HG02885 (cell line): ENCODE results near the gene C1orf226.
A peak's percentile ranks its signal among the peaks of the same experiment; 100 is the strongest.
"Not testable (repeated sequence)": the region's sequence is repeated elsewhere in the genome, so short reads cannot be mapped to it uniquely, and the experiment has no call there.

Experiments
- ATAC-seq: cut with Tn5 transposase; IDR thresholded peaks from one replicate; pipeline ENCODE4 v1.9.1; 2021; ENCODE audit warnings: mild to moderate bottlenecking; ENCODE audit not compliant: unreplicated experiment, poor library complexity

C1orf226 gene

GRCh38 chr1:162381383-162381782 is at the start of gene C1orf226:
TSS of gene C1orf226 (plus strand) at chr1:162381728. CDS start at chr1:162381902, 174 bp downstream.
- no peak for ATAC-seq

GRCh38 chr1:162333991-162334390 is 47.5 kb upstream of the C1orf226 start:
- ATAC-seq, result no peak

DNA sequence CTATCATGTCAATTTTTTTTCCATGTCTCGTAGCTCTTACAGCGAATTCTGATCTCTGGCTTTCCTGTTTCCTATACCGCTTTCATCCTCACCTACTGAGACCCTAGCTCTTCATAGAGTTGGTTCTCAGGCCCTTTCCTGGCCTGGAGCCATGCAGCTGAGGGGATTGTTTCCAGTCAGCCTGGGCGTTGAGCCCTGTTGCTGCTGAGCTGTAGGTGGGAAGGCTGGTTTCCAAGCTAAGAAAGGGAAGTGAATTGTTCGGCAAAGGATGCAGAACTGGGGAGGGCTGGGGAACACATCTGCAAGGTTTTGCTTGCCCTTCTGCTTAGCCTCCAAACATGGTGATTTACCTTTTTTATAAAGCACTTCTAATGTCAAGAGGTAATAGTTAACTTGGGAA is 46.4 kb upstream of the C1orf226 start:
- ATAC-seq, result no peak

DNA sequence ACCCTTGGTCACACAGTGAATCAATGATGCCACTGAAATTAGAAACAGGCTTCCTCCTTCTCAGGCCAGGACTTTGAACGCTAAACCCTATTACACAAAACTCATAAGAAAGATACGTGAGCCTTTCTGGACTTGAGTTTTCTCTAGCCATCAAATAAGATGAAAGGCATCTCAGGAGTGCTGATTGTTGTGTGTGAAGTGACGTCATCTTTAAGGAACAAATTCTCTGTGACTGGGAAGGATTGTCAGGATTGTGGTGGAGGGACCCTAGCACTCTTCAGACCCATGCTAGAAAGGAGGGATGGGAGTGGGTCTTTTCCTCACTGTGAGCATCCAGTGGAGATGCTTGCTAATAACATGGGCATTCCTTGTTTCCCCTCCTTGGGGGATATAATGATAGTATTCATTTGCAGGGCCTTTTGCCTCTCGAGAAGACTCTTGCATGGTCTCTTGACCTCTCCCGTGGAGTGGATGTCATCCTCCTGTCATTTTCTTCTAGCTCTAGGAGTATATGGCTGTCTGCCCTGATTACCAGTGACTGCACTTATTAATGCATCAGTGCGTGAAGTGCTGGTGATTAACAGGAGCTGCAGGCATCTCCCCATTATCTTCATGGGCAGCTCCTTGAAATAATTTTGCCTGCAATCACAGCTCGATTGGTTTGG is 44.8 kb upstream of the C1orf226 start:
- no peak for ATAC-seq

GRCh38 chr1:162342452-162342983 is 39.0 kb upstream of the C1orf226 start:
- no peak for ATAC-seq

DNA sequence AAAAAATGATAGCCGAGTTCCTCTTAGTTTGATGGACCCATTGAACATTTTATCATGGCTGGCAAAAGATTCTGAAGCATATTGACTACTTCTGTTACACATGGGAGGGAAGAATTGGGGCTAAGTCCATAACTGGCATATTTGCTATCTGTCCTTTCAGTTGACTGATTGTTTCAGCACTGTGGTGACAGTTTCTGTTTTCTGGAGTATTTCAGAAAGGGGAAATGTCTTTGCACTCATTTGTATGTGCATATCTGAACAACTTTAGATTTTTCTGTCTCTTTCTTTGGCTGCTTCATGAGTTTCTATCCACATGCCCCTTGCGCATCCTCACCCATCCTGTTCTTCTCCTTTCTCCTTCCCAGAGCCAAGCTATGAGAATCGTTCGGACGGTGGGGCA is 38.1 kb upstream of the C1orf226 start:
- no peak for ATAC-seq

DNA sequence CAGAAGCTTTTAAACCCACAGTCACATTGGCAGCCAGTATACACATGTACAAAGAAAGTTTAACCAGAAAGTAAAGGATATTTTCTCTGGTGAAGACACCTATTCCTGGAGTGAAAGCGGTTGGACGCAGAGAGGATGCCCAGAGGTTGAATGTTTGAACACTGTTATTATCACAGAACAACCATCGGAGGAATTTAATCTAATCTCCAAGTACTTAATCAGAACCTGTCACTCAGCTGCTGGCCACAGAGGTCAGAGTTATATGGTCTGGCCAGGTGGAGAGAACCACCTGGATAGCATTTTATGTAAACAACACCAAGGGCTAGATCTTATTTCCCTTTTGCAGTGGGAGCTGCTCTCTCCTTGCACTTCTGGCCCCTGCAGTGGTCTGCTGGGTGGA is 34.2 kb upstream of the C1orf226 start:
- ATAC-seq, result no peak

DNA sequence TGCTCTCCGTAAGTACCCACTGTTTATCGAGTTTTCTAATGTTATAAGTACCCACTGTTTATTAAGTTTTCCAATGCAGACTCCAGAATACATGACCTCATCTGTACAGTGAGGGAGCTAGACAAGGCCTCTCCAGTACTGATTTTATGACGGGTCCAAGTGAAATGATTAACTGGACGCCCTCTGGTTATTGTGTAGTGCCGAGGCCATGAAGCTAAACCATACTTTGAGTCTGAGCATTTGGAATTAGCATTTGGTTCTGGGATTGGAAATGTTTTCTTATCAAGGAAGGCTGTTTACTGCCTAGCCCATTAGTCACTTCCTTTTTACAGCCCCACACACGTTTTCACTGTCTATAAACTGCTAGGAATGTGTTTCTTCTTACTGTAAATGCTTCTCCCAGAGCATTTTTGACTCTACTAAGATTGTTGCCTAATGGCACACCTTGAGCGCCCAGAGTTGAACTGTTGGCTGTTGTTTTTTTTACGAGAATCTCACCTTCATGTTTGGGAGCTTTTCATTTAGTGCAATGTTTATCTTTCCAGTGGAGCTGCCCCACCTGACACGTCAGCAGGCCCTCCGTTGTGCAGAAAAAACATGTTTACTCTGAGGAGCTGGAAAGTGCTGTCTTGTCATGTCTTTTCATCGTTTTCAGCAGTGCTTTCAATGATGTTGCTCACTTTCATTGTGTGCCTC is 31.7 kb upstream of the C1orf226 start:
- ATAC-seq, result no peak

- ATAC-seq, result no peak
Observed at GRCh38 chr1:162351246-162351842, 30.2 kb upstream of the C1orf226 start.

DNA sequence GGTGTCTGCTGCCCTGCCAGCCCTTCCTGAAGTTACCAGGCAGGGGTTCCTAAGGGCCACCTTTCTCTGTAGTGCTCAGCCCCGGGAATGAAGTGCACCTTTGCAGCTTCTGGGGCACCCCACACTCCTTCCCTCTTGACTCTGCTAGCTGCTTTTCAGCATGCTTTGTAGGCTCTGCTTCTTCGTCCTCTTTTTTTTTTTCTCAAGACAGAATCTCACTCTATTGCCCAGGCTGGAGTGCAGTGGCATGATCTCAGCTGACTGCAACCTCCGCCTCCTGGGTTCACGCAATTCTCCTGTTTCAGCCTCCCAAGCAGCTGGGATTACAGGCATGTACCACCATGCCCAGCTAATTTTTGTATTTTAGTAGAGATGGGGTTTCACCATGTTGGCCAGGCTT is 29.7 kb upstream of the C1orf226 start:
- ATAC-seq, result not testable (repeated sequence)

GRCh38 chr1:162353078-162353477 is 28.4 kb upstream of the C1orf226 start:
- ATAC-seq, result no peak

- ATAC-seq, result no peak
Observed at GRCh38 chr1:162353702-162354101, 27.8 kb upstream of the C1orf226 start.

- no peak for ATAC-seq
Observed at GRCh38 chr1:162357681-162358266, 23.8 kb upstream of the C1orf226 start.

DNA sequence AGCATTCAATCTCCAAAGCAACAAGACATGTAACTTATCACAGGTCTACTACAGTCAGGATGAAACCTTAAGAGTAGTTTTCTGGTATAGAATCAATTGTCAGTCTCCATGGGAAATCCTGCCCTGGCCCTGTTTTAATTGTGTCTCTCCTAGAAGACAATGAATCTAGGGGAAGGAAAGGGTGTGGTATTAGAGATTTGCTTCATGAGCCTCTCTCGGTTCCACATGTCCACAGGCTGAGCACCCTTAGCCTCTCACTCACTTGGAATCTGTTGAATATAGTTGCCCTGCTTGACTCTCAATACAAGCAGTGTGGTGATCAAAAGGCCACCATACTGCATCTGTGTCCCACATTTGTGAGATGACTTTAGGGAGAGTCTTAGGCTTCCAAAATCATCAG is 22.6 kb upstream of the C1orf226 start:
- ATAC-seq, result no peak

- ATAC-seq, result no peak
Observed at GRCh38 chr1:162359523-162360236, 21.8 kb upstream of the C1orf226 start.

- ATAC-seq, result no peak
Observed at GRCh38 chr1:162360237-162360873, 21.2 kb upstream of the C1orf226 start.

DNA sequence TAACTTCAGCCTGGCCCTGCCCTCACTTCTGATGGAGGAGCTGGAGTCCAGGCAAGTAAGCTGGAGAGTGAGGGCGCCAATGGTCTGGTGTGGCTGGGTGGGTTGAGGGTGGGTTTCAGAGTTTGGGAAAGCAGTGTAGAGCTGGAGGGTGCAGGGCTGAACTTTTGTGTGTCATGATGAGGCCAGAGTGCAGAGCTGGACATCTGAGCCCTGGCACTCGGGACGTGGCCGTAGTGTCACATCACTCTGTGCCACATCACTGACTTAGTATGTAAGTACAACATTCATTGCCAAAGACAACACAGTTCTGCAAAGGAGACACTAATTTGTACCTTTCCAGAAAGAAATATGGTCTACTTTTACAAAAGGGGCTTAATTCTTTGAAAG is 20.7 kb upstream of the C1orf226 start:
- no peak for ATAC-seq

- ATAC-seq, result peak; percentile 27
Observed at GRCh38 chr1:162361349-162361748, 20.2 kb upstream of the C1orf226 start.

GRCh38 chr1:162363823-162364222 is 17.7 kb upstream of the C1orf226 start:
- no peak for ATAC-seq

DNA sequence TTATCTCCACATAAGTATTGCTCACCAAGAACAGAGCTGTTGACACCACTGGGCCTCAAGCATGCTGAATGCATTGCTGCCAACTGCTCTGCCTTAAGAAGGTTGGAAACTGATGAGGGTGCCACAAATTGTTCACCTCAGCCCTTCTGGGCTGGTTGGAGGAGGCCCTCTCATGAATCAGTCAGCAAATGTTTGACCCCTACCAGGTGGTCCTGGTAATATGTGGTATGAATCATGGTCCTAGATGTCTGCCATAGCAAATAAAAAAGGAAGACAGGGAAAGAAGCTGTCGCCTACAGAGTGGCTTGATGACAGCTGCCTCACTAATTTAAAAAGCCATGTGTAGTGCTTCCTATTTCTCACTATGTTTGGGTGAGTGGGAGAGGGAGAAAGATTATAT is 17.0 kb upstream of the C1orf226 start:
- no peak for ATAC-seq
